Measurements from ENCODE around the gene RAX2. TPM values are rescaled to one million over a fixed set of nuclear protein-coding genes. Genes with fewer than 3 reads are reported as not detected.

RAX2 gene
- total and polyA plus RNA-seq, 2 donors from 2014 or later: not detected

DNA sequence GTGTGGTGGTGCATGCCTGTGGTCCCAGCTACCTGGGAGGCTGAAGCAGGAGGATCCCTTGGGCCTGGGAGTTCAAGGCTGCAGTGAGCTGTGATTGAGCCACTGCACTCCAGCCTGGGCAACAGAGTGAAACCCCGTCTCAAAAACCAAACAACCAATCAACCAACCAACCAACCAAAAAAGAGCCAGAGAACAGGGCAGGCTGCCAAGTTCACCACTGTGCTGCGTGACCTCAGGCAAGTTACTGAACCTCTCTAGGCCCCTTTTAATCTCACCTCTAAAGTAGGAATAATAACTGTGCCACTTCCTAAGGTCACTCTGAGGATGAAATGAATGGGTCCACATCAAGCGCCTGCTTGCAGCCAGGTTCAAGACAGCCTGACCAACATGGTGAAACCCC is 46.9 kb downstream of the RAX2 start:
- TF ChIP-seq, protein P1, sequence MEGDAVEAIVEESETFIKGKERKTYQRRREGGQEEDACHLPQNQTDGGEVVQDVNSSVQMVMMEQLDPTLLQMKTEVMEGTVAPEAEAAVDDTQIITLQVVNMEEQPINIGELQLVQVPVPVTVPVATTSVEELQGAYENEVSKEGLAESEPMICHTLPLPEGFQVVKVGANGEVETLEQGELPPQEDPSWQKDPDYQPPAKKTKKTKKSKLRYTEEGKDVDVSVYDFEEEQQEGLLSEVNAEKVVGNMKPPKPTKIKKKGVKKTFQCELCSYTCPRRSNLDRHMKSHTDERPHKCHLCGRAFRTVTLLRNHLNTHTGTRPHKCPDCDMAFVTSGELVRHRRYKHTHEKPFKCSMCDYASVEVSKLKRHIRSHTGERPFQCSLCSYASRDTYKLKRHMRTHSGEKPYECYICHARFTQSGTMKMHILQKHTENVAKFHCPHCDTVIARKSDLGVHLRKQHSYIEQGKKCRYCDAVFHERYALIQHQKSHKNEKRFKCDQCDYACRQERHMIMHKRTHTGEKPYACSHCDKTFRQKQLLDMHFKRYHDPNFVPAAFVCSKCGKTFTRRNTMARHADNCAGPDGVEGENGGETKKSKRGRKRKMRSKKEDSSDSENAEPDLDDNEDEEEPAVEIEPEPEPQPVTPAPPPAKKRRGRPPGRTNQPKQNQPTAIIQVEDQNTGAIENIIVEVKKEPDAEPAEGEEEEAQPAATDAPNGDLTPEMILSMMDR (IDR thresholded peaks at IDR 0.05; ENCODE audit: borderline replicate concordance, extremely low read depth, insufficient read depth): no peak
- Histone ChIP-seq H3K27me3 (ENCODE audit: control insufficient read depth, insufficient read depth, low read length) (no peaks in the 10 kb centered on the region), H3K4me1 (ENCODE audit: control insufficient read depth in 2 of 3, insufficient read depth in 2 of 3, low read depth in 1 of 3, low read length in 3 of 3) (peaks cover 0 to 5% (median 3%) of the 10 kb centered on the region in 3 donors), H3K9ac (ENCODE audit: low read length in 3 of 3) (no peak overlapping the region), H3K4me3 (ENCODE audit: low read length in 3 of 3) (no peak overlapping the region), H3K9me3 (ENCODE audit: control insufficient read depth in 2 of 3, insufficient read depth in 1 of 3, low read length in 3 of 3) (no peaks in the 10 kb centered on the region), H3K27ac (ENCODE audit: low read depth in 2 of 2, low read length in 2 of 2) (no peak overlapping the region), H3K36me3 (ENCODE audit: control insufficient read depth in 2 of 3, insufficient read depth in 3 of 3, low read length in 3 of 3) (no peaks in the 10 kb centered on the region)
- DNase-seq (no peak), FAIRE-seq (no peak)
- intact Hi-C loops (cut with DNase I): no loop called here

DNA sequence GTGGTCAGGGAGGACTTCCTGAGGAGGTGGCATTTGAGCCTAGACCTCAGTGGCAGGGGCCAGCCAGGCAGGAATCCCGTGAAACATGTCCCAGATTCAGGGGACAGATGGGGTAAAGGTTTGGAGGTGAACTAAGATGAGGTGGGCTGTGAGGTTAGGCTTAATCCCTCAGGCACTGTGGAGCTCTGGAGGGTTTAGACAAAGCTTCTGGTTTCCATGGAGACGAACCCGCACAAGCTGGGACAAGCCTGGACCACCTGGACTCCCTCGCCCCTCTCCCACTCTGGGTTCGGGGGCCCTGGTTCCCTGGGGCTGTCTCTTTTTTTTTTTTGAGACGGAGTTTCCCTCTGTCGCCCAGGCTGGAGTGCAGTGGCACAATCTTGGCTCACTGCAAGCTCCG is 48.1 kb downstream of the RAX2 start:
- TF ChIP-seq, protein P1 (IDR thresholded peaks at IDR 0.05; ENCODE audit: borderline replicate concordance, extremely low read depth, insufficient read depth): no peak
- Histone ChIP-seq H3K27me3 (ENCODE audit: control insufficient read depth, insufficient read depth, low read length) (no peaks in the 10 kb centered on the region), H3K27ac (ENCODE audit: low read depth in 2 of 2, low read length in 2 of 2) (no peak overlapping the region), H3K9ac (ENCODE audit: low read length in 3 of 3) (no peak overlapping the region), H3K4me1 (ENCODE audit: control insufficient read depth in 2 of 3, insufficient read depth in 2 of 3, low read depth in 1 of 3, low read length in 3 of 3) (peaks cover 0 to 5% (median 3%) of the 10 kb centered on the region in 3 donors), H3K4me3 (ENCODE audit: low read length in 3 of 3) (no peak overlapping the region), H3K9me3 (ENCODE audit: control insufficient read depth in 2 of 3, insufficient read depth in 1 of 3, low read length in 3 of 3) (no peaks in the 10 kb centered on the region), H3K36me3 (ENCODE audit: control insufficient read depth in 2 of 3, insufficient read depth in 3 of 3, low read length in 3 of 3) (no peaks in the 10 kb centered on the region)
- intact Hi-C loops (cut with DNase I): no loop called here
- DNase-seq (no peak), FAIRE-seq (no peak)

DNA sequence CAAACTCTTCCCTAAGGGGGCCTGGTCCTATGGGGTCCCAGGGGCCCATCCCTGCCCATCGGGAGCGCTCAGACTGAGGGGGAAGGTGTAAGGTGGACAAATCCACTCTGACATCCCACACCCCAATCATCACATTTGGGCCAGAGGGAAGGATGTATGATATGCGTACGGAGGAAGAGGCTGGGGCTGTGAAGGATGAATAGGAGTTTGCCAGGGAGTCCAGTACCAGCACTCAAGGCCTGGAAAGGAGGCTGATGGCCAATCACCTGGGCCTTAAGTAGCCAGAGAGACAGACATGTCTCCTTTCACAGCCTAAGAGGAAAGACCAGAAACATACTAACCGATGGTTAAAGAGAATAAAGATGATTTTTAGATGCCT is 48.9 kb downstream of the RAX2 start:
- Histone ChIP-seq H3K9me3 (ENCODE audit: control insufficient read depth in 2 of 3, insufficient read depth in 1 of 3, low read length in 3 of 3) (no peaks in the 10 kb centered on the region), H3K27ac (ENCODE audit: low read depth in 2 of 2, low read length in 2 of 2) (no peak overlapping the region), H3K9ac (ENCODE audit: low read length in 3 of 3) (no peak overlapping the region), H3K27me3 (ENCODE audit: control insufficient read depth, insufficient read depth, low read length) (no peaks in the 10 kb centered on the region), H3K4me1 (ENCODE audit: control insufficient read depth in 2 of 3, insufficient read depth in 2 of 3, low read depth in 1 of 3, low read length in 3 of 3) (peaks cover 0 to 5% (median 3%) of the 10 kb centered on the region in 3 donors), H3K36me3 (ENCODE audit: control insufficient read depth in 2 of 3, insufficient read depth in 3 of 3, low read length in 3 of 3) (no peaks in the 10 kb centered on the region), H3K4me3 (ENCODE audit: low read length in 3 of 3) (no peak overlapping the region)
- TF ChIP-seq, protein P1 (IDR thresholded peaks at IDR 0.05; ENCODE audit: borderline replicate concordance, extremely low read depth, insufficient read depth): no peak
- DNase-seq (no peak), FAIRE-seq (no peak)
- intact Hi-C loops (cut with DNase I): no loop called here
